Hematopoietic multipotent progenitor cell (in vitro differentiated cells): Measurements from ENCODE around the gene SSR1. TPM values are rescaled to one million over a fixed set of nuclear protein-coding genes. Genes with fewer than 3 reads are reported as not detected.

Experiments
- DNase-seq, 3 donors: peaks; one replicate each; pipeline ENCODE4 v3.0.0-alpha.2; 2011 to 2015; ENCODE audit warnings: low read depth in 2 of 3, low spot score in 2 of 3
- total RNA-seq: library from RNA; depleted of rRNA; stranded (reverse); fragments of >200 nt; gene quantifications from one replicate; pipeline ENCODE4 v1.2.3, GENCODE V29; 2012

SSR1 gene
- total RNA-seq, 1 donor = 25.3 TPM

- DNase-seq = no peak
These were observed 71.0 kb downstream of the SSR1 start for GRCh38 chr6:7241709-7242645.

DNA sequence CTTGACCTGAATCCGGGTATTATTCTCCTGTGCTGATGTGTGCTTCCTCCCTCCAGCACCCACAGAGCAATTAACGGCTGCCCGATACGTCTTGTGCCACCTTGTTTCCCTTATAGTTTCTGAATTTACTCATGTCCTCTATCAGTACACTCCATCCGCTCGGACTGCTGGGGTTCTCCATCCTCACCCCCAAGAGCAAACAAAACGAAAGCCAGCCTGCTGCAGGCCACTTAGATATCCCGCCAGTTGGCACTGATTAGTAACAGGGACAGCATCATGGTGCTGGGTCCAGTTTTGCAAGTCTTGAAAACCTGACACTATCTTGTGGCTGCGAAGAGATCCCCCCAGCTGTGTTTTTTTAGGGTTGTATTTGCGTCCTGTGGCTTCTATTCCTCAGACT lies 71.8 kb downstream of the SSR1 start:
- no peak for DNase-seq

- no peak for DNase-seq
These were observed 72.6 kb downstream of the SSR1 start for GRCh38 chr6:7240351-7240750.

DNA sequence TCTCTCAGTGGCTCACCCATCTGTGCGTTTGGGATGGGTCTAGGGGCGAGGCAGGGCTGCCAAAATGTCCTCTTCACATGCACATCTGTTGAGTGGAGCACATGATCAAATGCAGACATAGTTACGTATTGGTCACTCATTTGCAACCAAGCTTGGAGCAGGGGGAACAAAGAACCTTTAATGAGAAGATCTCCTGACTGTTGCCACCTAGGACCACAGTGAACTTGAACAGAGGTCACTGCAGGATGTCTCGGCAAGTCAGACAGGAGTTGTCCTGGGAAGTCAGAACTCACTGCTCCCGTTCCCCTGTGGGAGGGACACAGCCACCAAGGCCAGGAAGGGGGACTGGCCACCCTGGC lies 73.4 kb downstream of the SSR1 start:
- no peak for DNase-seq

DNA sequence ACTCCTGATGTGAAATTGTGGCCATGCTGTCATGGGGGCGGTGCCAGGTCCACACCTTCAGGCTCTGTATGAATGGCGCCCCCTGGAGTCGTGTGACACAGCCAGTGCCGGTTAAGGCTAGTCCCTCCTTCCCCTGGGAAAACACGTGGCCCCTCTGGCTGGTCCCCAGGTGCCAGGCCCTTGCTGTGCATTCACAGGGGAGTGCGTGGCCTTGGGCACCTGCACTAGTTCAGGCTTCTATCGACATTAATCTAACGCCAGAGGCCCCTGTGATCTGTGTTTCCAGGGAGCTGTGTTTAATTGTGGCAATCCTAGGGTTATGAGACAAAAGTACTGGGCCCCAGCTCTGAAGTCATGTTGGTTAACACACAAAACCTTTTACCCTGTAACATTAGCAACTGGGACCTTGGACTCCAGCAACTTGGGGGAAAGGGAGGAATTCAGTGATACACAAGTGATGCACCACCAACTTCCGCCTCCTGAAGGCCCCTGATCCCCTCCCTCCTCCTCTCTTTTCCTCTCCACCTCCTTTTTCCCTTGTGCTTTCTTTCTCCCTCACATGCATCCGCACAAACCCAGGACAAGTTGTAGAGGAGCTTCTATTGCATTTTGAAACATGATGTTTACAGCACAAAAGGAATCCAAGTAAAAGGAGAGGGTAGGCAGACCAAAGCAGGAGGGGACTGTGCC lies 74.0 kb downstream of the SSR1 start:
- peak; percentile 33 to 87 (median 79) for DNase-seq

- no peak for DNase-seq
These were observed 74.5 kb downstream of the SSR1 start for GRCh38 chr6:7238526-7238899.

- DNase-seq = no peak
These were observed 75.3 kb downstream of the SSR1 start for GRCh38 chr6:7237653-7238188.

DNA sequence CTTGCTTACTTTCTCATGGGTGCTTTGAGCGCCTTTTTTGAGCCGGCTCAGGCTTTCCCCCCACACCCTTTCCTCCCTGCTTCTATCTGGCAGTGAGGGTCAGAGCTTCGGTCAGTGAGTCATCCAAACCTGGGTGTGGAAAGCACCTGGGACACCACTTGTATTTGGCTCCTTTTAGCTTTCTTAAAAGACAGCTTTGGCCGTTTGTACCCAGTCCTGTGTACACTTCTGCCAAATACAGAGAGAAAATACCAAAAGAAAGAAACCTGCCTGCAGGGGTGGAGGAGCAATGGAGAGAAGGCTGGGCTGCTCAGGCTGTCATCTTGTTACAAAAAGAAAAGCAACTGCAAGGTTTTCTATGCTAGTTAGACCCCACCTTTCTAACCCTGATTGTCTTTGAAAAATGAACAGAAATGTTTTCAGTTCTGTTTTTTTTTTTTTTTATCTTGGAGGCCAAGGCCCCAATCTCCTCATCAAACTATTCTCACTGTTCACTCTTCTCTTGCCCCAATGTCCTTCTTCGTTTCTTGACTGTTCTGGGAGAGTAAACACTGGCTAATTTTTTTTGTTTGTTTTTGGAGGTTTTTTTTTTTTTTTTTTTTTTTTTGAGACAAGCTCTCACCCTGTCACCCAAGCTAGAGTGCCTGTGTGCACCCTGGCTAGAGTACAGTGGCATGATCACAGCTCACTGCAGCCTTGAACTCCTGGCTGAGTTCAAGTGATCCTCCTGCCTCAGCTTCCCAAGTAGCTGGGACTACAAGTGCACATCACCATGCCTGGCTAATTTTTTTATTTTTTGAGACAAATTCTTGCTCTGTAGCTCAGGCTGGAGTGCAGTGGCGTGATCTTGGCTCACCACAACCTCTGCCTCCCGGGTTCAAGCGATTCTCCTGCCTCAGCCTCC lies 76.4 kb downstream of the SSR1 start:
- DNase-seq = no peak

DNA sequence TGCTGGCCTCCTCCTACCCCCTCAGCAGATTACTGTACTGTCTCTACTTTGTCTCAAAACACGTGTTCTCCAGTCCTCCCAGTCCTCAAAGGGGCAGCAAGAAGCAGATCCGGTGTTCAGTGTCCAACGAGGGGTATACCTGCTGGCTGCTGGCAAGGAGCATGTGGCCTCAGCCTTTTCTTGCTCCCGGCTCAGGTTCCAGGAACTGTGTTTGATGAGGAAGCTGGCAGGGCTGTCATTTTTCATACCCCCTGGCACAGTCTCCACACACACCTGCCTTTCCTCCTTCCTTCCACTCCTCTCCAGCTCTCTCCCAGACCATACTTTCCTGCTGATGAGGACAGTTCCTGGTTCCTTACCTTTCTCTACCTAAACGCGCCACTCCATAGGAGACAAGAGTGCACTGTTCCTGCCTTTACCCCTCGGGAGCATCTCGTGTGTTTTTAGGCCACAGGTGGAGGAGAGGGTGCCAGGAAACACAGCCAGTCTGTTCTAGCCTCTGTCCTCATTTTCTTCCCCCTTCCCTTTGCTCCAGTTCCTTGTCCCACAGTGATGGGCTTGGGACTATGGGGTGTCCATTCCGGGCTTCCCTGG lies 77.2 kb downstream of the SSR1 start:
- no peak for DNase-seq

DNA sequence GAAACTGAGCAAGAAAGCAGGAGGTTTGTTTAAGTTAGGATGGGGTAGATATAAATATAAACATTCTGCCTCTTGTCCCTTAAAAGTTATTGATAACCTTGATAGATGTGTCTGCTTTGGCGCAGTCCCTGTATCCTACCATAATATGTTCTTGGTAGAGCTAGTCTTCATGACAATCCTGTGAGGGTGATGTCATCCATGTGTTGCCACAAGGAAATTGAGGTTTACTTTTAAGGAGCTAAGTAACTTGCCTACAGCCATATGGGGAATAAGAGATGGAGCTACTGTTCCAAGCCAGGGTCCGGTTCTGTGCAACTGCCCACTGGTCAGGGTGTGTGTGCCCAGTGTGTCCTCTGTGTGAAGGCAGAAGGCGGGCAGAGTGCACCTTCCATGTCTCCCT lies 78.5 kb downstream of the SSR1 start:
- DNase-seq = no peak

DNA sequence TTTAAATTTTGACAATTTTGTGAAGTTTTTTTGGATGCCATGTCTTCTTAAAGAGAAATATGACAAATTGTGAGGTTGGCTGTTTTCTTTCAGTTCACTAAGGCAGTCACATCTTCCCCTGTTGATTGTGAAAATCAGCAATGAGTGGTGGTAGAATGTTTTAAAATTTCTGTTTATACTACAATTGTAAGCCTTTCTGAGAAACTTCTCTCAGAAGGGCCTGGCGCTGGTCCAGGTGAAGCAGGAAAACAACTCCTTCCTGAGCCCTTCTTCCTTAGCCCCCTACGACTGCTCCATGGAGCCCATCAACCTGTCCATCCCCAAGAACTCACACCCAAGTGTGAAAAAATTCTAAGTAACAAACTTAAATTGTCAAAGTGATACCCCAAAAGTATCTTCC lies 80.6 kb downstream of the SSR1 start:
- no peak for DNase-seq

- no peak for DNase-seq
These were observed 81.9 kb downstream of the SSR1 start for GRCh38 chr6:7230956-7231713.

- DNase-seq = no peak
These were observed 82.7 kb downstream of the SSR1 start for GRCh38 chr6:7230327-7230691.

DNA sequence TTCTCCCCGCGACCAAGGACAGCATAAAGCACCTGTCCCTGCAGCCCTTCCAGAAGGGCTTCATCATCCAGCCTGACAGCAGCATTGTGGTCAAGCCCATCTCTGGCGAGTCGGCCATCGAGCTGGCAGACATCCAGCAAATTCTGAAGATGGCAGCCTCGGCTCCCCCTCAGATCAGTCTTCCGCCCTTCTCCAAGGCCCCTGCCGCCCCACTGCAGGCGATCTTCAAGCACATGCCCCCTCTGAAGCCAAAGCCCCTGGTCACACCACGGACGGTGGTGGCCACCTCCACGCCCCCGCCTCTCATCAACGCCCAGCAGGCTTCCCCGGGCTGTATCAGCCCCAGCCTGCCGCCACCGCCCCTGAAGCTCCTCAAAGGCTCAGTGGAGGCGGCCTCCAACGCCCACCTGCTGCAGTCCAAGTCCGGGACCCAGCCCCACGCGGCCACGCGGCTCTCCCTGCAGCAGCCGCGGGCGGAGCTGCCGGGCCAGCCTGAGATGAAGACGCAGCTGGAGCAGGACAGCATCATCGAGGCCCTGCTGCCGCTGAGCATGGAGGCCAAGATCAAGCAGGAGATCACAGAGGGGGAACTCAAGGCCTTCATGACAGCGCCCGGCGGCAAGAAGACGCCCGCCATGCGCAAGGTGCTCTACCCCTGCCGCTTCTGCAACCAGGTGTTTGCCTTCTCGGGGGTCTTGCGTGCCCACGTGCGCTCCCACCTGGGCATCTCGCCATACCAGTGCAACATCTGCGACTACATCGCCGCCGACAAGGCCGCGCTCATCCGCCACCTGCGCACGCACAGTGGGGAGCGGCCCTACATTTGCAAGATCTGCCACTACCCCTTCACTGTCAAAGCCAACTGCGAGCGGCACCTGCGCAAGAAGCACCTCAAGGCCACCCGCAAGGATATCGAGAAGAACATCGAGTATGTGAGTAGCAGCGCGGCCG lies 83.3 kb downstream of the SSR1 start:
- DNase-seq = no peak

GRCh38 chr6:7228662-7229375 lies 84.2 kb downstream of the SSR1 start:
- no peak for DNase-seq

DNA sequence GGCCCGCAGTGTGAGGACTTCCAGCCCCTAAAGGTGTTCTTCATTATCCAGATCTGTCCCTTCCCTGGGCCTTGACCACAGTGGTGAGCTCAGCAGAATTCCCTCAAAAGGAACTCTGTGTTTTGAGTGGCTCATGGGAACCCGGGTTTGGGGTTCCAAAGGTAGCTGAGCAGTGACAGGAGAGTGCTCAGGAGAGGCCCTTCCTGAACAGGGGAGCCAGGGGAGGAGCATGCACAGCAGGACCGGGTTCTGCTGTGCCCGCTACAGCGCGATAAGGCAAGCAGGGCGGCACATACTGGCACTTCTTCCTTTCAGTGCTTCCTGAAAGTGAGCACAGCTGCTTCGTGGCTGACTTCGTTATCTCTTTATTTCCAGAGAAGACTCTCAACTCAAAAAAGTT lies 88.3 kb downstream of the SSR1 start:
- peak in 2 of 3 donors; percentile 67 to 75 for DNase-seq

GRCh38 chr6:7222197-7222596 lies 90.8 kb downstream of the SSR1 start:
- DNase-seq = no peak

DNA sequence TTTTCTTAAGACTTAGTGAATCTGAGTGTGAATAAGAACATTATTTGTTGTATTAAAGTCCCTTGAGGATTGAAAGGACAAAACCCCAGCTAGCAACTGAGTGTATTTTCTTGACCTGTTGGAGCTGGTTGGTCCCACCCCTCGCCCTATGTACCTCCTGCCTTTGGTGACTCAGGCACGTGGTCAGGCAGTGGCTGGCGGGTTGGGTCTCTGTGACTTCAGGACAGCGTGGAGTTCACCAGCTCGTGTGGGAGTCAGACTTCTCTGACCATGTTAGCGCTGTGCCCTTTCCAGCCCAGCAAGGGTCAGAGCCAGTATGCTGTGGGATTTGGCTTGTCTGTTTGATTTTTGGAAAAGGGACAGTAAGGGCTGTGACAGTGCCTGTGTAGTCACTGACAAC lies 93.7 kb downstream of the SSR1 start:
- no peak for DNase-seq
